Skeletal muscle tissue (tissue), 4 donors: ENCODE results near the gene NDUFV1. TPM values are rescaled to one million over a fixed set of nuclear protein-coding genes. Genes with fewer than 3 reads are reported as not detected.
"Not testable (repeated sequence)": the region's sequence is repeated elsewhere in the genome, so short reads cannot be mapped to it uniquely, and the experiment has no call there.

Experiments
- H3K27ac ChIP-seq: one replicate; pipeline ENCODE4 v1.7.0; 2013; ENCODE audit warnings: mild to moderate bottlenecking, low read depth, low read length, inconsistent platforms
- H3K27me3 ChIP-seq, 3 donors: one replicate each; pipeline ENCODE4 v1.7.0; 2013; ENCODE audit warnings: low read length in 3 of 3; ENCODE audit not compliant: control insufficient read depth in 3 of 3, insufficient read depth in 3 of 3
- H3K36me3 ChIP-seq, 3 donors: one replicate each; pipeline ENCODE4 v1.7.0; 2013; ENCODE audit warnings: low read length in 3 of 3; ENCODE audit not compliant: control insufficient read depth in 3 of 3, insufficient read depth in 3 of 3
- H3K4me1 ChIP-seq, 3 donors: one replicate each; pipeline ENCODE4 v1.7.0; 2013; ENCODE audit warnings: low read length in 3 of 3, mild to moderate bottlenecking in 3 of 3; ENCODE audit not compliant: control insufficient read depth in 3 of 3, insufficient read depth in 3 of 3
- H3K4me3 ChIP-seq, 3 donors: one replicate each; pipeline ENCODE4 v1.7.0; 2013; ENCODE audit warnings: low read length in 3 of 3
- H3K9ac ChIP-seq, 3 donors: one replicate each; pipeline ENCODE4 v1.7.0; 2013; ENCODE audit warnings: low read length in 3 of 3, mild to moderate bottlenecking in 3 of 3, moderate library complexity in 2 of 3, low read depth in 1 of 3
- H3K9me3 ChIP-seq, 3 donors: one replicate each; pipeline ENCODE4 v1.7.0; 2013; ENCODE audit warnings: low read length in 3 of 3; ENCODE audit not compliant: control insufficient read depth in 3 of 3
- total RNA-seq: library from RNA; depleted of rRNA; stranded (reverse); fragments of >200 nt; gene quantifications from one replicate; pipeline ENCODE4 v1.2.3, GENCODE V29; 2014
- donor health status: Osteomylitis.

NDUFV1 gene
- total RNA-seq, 1 donor from 2014 or later: 178 TPM

DNA sequence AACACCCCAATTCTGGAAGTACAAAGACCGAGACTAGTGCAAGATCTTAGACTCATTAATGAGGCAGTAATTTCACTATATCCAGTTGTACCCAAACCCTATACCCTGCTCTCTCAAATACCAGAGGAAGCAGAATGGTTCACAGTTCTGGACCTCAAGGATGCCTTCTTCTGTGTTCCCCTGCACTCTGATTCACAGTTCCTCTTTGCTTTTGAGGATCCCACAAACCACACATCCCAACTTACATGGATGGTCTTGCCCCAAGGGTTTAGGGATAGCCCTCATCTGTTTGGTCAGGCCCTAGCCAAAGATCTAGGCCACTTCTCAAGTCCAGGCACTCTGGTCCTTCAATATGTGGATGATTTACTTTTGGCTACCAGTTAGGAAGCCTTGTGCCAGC, 17.1 kb downstream of the NDUFV1 start:
- not testable (repeated sequence) for H3K9ac ChIP-seq, H3K9me3 ChIP-seq, H3K36me3 ChIP-seq, H3K27me3 ChIP-seq, H3K4me1 ChIP-seq, H3K4me3 ChIP-seq, H3K27ac ChIP-seq

DNA sequence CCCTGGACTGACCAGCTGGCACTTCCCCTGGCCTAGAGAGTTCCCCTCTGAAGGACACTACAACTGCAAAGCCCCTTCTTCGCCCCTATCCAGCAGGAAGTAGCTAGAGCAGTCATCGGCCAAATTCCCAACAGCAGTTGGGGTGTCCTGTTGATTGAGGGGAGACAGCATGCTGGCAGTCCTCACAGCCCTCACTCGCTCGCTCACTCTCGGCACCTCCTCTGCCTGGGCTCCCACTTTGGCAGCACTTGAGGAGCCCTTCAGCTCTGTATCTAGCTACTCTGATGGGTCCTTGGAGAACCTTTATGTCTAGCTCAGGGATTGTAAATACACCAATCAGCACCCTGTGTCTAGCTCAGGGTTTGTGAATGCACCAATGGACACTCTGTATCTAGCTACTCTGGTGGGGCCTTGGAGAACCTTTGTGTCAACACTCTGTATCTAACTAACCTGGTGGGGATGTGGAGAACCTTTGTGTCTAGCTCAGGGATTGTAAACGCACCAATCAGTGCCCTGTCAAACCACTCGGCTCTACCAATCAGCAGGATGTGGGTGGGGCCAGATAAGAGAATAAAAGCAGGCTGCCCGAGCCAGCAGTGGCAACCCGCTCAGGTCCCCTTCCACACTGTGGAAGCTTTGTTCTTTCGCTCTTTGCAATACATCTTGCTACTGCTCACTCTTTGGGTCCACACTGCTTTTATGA, 19.5 kb downstream of the NDUFV1 start:
- not testable (repeated sequence) for H3K9me3 ChIP-seq, H3K27ac ChIP-seq, H3K4me3 ChIP-seq, H3K9ac ChIP-seq, H3K27me3 ChIP-seq, H3K36me3 ChIP-seq
- peaks cover 11 to 24% (median 16%) of the 10 kb centered on the region in 3 donors for H3K4me1 ChIP-seq

DNA sequence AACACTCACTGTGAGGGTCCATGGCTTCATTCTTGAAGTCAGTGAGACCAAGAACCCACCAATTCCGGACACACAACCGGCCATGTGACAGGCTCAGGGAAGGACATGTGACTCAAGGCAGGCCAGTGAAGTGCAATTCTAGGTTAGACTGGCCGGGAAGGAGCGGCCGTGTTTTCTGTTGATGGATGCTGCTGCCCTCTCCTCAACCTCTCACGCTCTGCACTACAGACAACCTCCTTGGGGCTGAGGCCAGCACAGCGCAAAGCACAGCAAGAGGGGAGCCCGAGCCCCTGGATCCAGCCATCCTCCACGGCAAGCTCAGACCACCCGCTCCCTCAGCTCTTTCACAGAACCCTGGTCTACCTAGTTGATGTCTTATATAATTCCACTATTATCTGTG, 20.2 kb downstream of the NDUFV1 start:
- H3K27me3 ChIP-seq: no peaks in the 10 kb centered on the region
- no peaks in the 10 kb centered on the region for H3K36me3 ChIP-seq
- H3K9me3 ChIP-seq: no peaks in the 10 kb centered on the region
- H3K4me1 ChIP-seq: peaks cover 11 to 24% (median 16%) of the 10 kb centered on the region in 3 donors
- H3K27ac ChIP-seq: no peak overlapping the region
- H3K9ac ChIP-seq: no peak overlapping the region
- no peak overlapping the region for H3K4me3 ChIP-seq

DNA sequence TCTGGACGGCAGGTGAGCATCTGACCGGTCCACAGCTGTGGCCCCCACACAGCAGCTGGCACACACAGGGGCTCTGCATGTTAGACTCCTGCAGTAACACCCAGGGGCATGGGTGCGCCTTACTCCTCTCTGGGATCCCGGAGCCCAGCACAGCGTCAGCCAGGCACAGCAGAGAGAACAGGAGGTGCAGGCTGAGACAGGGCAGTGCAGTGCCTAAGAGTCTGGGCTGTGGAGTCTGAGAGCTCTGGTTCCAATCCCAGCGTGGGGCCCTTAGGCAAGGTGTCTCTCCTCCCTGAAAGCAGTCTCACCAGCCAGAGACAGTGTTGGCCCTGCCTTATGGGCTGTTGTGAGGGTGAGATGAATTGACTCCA, 20.7 kb downstream of the NDUFV1 start:
- H3K9me3 ChIP-seq: no peaks in the 10 kb centered on the region
- H3K27ac ChIP-seq: no peak overlapping the region
- no peak overlapping the region for H3K4me3 ChIP-seq
- peaks cover 11 to 24% (median 16%) of the 10 kb centered on the region in 3 donors for H3K4me1 ChIP-seq
- H3K36me3 ChIP-seq: no peaks in the 10 kb centered on the region
- H3K27me3 ChIP-seq: no peaks in the 10 kb centered on the region
- no peak overlapping the region for H3K9ac ChIP-seq

DNA sequence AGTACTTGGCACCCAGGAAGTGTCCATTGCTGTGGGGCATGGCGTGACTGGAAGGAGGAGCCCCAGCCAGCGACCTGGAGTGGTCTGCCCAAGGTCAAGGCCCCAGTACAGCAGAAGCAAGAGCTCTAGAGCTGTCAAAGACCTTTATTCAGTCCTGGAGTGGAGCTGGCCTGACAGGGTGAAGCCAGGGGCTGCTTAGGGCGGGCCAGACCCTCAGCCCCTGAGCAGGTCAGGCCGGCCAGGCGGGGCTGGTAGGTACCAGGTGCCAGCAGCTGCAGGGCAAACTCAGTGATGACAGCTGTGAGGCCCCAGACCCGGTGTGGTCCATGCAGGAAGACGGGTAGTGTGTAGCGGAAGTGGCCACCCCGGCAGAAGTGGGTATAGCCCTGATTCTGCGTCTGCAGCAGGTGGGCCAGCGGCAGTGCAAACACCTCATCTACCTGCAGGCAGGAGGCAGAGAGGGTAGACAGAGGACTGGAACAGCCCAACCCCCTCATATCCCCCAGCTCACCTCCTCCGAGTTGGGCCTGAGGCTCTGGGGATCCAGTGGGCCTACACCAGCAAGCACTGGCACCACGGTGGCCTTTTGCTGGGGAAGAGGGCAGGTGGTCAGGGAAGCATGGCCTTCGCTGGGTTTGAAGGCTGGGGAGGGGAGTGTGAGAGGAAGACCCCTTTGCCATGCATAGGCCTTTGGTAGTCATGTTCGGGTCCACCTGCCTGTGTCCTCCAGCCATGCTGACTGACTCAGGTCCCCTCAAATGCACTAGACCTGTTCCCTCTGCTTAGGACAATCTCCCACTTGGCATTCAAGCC, 21.3 kb downstream of the NDUFV1 start:
- Histone ChIP-seq H3K9me3 (no peaks in the 10 kb centered on the region), H3K36me3 (no peaks in the 10 kb centered on the region), H3K4me1 (peaks cover 11 to 21% (median 16%) of the 10 kb centered on the region in 3 donors), H3K9ac (no peak overlapping the region), H3K27me3 (no peaks in the 10 kb centered on the region), H3K27ac (no peak overlapping the region), H3K4me3 (no peak overlapping the region)

DNA sequence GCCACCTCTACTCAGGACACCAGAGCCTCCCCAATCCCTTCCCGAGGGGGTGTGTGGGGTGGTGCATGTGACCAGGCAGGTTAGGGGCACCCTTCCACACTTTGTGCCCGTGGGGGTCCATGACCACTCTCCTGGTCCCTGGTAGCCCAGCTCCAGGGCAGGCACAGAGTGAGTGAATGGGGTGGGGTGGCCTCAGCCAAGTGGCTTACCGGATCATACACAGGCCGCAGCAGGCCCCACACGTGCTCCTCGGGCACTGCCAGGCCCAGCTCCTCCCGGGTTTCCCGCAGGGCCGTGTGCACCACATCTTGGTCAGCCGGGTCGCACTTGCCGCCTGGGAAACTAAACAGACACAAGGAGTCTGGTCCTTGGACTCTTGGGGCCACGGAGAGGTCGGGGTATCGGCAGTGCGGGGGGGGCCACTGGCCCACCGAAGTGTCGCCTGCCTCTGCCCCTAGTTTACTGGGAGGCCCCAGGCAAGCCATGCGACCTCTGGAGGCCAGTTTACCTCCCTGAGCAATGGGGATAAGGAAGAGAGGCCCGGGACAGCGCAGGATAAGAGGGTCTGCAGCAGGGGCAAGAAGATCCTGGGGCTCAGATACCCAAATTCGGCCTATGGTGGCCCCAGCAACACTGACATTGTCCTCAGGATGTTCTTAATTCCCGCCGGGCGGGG, 22.1 kb downstream of the NDUFV1 start:
- H3K9ac ChIP-seq: peak overlapping the region; percentile 68 to 85 (median 80)
- peak overlapping the region; percentile 68 to 82 (median 81) for H3K4me3 ChIP-seq

DNA sequence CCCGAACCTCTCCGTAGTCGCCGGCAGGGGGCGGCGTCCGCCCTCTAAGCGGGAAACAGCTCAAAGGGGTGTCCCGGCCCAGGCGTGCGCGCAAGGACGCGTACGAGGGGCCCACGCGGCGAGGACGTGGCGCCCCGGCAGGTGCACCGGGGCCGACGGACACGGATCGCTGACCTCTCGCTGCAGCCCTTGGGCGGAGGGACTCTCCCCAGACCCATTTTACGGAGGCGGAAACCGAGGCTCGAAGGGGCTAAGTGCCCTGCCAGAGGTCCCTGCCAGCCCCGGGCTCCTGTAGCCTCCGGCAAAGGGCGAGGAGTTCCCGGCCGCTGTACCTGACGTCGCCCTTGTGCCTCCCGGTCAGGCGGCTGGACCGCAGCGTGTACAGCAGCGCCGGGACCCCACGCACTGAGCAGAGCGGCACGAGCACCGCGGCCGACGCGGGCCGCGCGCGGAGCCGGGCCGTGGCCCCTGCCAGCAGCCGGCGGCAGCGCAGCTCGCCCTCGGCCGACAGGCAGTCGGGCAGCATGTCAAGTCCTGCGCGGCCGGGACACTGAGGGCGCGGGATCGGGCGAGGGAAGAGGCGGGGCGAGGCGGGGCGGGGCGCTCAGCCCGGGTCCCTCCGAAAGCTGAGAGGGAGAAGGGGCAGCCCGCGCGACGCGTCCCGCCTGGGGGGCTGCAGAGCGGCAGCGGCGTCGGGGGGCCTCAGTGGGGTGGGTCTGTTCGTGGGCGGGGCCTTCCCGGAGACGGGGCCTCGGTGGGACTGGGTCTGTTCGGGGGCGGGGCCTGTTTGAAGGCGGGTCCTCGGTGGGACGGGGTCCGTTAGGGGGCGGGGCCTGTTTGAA, 22.9 kb downstream of the NDUFV1 start, which contains the start of gene NUDT8:
Gene NUDT8 (minus strand): TSS at position 552 of the 842 bp plus-strand sequence. CDS start 26 bp downstream, at position 526.
- Histone ChIP-seq H3K9me3 (no peaks in the 10 kb centered on the region), H3K27me3 (peaks cover 0 to 6% (median 3%) of the 10 kb centered on the region in 3 donors), H3K9ac (peak within 1 kb of the TSS; percentile 78 to 85 (median 80)), H3K4me3 (peak within 1 kb of the TSS; percentile 76 to 83 (median 82)), H3K4me1 (peaks cover 11 to 21% (median 16%) of the 10 kb centered on the region in 3 donors), H3K36me3 (no peaks in the 10 kb centered on the region), H3K27ac (peak within 1 kb of the TSS; percentile 83)

More for the DNA sequence above, 22.1 kb downstream of the NDUFV1 start:
- no peaks in the 10 kb centered on the region for H3K36me3 ChIP-seq
- no peaks in the 10 kb centered on the region for H3K27me3 ChIP-seq
- H3K9me3 ChIP-seq: no peaks in the 10 kb centered on the region
- peaks cover 11 to 21% (median 16%) of the 10 kb centered on the region in 3 donors for H3K4me1 ChIP-seq
- peak overlapping the region; percentile 83 for H3K27ac ChIP-seq

DNA sequence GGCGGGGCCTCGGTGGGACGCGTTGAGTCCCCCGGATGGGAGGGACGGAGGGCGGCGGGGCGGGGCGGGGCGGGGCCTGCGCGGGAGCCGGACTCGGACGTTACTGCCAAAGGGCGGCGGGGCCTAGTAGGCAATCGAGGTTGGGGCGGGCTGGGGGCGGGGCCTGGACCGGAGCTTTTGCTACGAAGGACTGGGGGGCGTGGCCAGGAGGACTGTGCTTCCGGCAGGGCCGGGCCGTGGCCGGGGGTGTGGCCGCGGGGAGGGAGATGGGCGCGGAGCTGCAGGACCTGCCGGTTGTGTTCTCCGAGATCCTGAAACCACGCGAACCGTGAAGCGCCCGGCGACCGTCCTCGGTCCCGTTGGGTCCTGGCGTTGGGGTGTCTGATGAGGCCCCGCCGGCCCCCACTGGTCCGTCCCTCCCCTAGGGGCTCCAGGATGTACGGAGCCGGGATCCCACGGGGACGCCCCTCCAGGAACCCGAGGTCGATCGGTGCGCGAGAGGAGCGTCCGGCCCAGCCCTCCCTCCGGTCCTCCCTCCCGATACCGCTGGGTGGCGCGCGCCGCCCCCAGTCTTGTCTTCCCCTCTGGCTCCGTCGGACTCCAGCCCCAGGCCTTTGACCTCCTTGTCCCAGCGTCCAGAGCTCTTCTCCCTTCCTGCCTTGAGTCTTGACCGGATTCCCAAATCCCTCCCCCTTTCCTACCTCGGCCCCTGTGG, 23.6 kb downstream of the NDUFV1 start:
- no peaks in the 10 kb centered on the region for H3K9me3 ChIP-seq
- H3K36me3 ChIP-seq: no peaks in the 10 kb centered on the region
- peak overlapping the region; percentile 76 to 83 (median 82) for H3K4me3 ChIP-seq
- peak overlapping the region; percentile 66 to 82 (median 78) for H3K9ac ChIP-seq
- H3K27ac ChIP-seq: peak overlapping the region; percentile 83
- peaks cover 11 to 21% (median 16%) of the 10 kb centered on the region in 3 donors for H3K4me1 ChIP-seq
- H3K27me3 ChIP-seq: peaks cover 2 to 12% (median 7%) of the 10 kb centered on the region in 3 donors

DNA sequence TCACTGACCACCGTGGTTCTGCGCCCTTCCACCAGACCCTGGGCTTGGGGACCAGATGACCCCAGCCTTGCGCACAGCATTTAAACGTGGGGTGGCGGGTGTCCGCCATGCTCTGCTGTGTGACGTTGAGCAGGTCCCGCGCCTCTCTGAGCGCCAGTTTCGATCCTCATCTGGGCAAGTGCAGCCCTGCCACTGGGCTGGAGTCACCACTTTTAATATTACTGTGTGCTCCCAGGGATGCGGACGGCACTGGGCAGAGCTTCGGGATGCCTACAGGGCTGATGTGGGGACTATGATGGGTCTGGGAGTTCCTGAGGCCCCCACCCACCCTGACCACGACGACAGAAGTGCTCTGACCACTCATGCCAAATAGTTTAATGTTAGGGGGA, 24.2 kb downstream of the NDUFV1 start:
- no peaks in the 10 kb centered on the region for H3K9me3 ChIP-seq
- peak overlapping the region; percentile 76 to 83 (median 82) for H3K4me3 ChIP-seq
- H3K27me3 ChIP-seq: peaks cover 2 to 12% (median 7%) of the 10 kb centered on the region in 3 donors
- H3K9ac ChIP-seq: peak overlapping the region; percentile 66 to 82 (median 78)
- H3K27ac ChIP-seq: peak overlapping the region; percentile 78
- H3K36me3 ChIP-seq: no peaks in the 10 kb centered on the region
- peaks cover 11 to 21% (median 16%) of the 10 kb centered on the region in 3 donors for H3K4me1 ChIP-seq
